Measurements from ENCODE around the gene SOX6. TPM values are rescaled to one million over a fixed set of nuclear protein-coding genes. Genes with fewer than 3 reads are reported as not detected.
"Not testable (repeated sequence)": the region's sequence is repeated elsewhere in the genome, so short reads cannot be mapped to it uniquely, and the experiment has no call there.

Gene SOX6
- total RNA-seq, 1 experiment from 2014 or later: 0.84 TPM

DNA sequence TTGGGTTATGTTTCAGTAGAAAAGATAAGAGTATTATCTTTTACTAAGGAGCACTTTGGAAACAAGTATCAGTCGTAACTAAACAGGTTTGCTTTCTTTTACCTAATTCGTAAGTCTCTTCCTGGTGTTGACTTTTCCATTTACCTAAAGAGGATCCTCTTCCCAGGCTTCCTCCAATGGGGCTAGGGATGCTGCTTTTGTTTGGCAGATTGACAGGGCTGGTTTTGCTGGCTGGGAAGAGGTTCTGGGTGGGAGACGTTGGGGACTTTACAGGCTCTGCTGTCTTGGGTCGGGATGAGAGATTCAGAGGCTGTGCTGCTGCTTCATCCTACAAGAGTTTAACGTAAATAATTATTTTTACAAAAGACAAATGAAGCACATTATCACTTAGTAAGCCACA is 306.7 kb downstream of the SOX6 start:
- no peak for DNase-seq (ENCODE audit: low read depth)

DNA sequence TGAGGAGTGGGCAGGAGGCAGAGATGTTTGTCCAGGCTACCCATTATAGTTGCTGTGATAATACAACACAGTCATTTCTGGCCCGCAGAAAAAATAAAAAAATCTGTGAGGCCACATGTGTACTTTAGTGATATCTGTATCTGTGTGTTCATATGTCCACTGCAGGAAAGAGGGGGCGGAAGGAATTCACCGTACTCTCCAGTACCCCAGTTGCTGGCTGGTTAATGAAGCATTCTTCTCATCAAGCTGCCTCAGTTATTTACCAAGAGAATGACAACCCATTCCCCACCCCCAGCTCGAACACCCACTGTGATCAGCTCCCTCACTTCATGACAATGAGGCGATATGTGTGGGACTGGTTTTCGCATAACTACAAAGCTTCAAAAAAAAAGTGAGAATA is 309.3 kb downstream of the SOX6 start:
- no peak for DNase-seq (ENCODE audit: low read depth)

DNA sequence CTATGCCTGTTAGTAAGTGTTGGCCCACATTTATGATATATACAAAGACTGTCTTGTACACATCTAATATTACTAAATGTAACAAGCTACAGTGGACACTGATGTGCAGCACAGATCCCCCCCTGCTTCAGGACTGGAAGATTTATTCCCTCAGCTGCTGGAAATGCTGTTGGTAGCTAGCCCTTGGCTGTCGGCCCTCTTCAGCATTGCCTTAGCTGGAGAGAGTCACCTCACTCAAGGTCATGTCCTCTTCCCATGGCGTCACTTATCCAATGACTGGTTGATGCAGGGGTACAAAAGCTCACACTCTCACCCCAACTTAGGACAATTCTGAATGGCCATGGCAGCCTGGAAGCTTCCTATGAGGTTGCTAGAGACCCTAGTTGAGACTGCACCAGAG is 312.7 kb downstream of the SOX6 start:
- DNase-seq (ENCODE audit: low read depth): no peak

DNA sequence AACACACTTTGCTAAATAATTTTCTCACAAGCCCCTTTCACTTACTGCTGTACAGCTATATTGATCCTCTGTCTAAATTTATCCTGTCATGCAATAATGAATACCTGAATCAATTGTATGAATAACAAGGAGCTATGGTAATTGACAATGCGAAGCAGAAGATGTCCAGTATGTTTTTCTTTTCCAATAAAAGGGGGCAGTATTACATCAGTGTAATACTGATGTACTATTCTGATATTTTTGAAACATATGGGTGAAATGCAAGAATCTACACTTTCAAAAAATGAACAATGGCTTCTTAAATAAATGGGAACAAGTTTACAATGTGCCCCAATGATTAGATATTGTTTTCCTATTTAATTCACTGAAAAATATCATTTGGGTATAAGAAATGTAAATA is 315.1 kb downstream of the SOX6 start:
- DNase-seq (ENCODE audit: low read depth): no peak

DNA sequence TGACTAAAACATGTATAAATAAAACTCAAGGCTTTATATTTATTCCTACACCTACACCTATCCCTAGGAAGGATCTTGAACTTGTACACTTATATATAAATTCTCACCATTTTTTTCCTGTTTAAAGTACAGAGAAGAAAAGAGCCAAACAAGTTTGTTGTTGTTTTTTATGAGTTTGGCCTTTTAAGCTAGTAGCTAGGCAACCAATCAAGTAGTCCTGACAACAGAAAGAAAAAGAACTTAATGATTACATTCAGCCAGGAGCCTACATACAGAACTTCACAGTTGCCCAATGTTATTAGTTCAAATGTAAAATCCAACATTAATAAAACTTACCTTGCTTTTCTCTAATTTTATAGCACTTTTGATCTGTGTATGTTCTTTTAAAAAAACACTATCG is 316.2 kb downstream of the SOX6 start:
- DNase-seq (ENCODE audit: low read depth): no peak

DNA sequence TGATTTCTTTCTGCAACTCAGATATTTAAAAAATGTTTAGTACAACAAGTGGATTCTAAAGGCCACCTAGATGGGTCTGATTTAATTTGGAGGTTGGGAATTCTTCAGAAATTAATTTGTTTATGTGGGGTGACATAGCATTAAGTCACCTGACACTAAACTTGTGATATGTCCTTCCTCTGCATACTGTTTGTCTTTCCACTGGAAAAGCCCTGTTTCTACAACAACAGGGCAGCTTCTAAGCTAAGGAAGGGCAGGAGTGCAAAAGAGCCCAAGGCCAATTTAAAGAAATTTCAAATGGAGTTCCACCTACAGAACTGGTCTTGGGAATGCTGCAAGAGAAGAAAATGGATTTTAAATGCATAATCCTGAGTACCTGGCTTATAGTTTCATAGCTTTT is 319.2 kb downstream of the SOX6 start:
- DNase-seq (ENCODE audit: low read depth): no peak

DNA sequence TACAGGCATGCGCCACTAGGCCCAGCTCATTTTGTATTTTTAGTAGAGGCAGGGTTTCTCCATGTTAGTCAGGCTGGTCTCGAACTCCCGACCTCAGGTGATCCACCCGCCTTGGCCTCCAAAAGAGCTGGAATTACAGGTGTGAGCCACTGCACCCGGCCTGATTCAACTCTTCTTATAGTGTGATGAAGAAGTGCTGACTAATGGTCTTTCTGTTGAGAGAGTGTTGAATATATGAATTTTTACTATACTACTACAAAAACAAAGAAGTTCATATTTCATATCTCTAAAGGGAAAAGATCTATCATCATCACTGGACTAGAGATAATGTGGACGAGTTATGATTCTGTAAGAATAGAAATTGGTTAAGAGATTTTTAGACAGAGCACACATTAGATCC is 320.1 kb downstream of the SOX6 start:
- no peak for DNase-seq (ENCODE audit: low read depth)

DNA sequence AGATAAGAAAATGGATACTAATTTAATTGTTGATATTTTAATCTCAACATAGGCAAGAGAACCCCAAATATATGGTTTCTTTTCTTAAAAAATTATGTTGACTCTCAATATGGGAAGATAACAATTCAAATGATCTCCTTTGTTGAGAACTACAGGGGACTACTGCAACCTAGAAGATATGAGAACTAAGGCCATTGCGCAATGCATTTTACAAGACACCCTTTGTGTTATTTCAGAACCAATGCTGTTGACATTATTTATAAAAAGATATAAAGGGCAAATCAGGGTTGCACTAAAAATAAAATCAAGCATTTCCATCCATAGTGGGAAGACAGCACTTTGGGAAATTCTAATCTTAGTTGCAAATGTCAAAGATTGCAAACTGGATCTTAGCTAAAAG is 322.3 kb downstream of the SOX6 start:
- no peak for DNase-seq (ENCODE audit: low read depth)

DNA sequence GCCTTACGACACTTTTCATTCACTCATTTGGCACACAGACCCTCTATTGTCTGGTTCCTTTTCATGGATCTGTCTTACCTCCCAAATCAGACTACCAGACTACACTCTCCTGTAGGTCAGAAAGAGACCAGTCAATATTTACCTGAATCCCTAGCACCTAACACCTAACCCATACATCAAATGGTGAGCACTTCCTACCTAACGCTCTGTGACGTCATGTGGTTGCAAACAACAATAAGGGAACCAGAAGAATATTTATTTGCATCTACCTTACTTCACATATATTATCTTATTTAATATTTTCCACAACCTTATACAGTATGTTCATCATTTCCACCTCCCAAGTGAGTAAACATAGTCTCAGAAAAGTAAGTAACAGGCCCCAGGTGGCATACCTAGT is 323.4 kb downstream of the SOX6 start:
- DNase-seq (ENCODE audit: low read depth): no peak

DNA sequence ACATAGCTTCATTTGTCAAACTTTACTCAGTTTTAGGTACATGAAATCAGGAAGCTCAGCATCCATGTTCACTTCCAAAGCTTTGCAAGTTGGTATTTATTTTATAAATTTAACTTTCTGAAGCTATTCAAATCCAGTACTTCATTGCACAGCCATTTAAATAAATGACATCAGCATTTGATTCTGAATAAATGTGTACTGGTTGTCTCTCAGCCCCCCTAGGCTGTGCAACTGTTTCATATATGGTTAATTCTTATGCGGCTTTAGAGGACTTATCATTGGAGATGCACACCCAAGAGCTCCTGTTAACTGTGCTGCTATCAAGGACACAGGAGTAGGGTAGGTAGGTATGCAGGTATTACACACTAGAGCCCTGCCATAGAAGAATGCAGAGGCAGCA is 325.1 kb downstream of the SOX6 start:
- DNase-seq (ENCODE audit: low read depth): no peak

DNA sequence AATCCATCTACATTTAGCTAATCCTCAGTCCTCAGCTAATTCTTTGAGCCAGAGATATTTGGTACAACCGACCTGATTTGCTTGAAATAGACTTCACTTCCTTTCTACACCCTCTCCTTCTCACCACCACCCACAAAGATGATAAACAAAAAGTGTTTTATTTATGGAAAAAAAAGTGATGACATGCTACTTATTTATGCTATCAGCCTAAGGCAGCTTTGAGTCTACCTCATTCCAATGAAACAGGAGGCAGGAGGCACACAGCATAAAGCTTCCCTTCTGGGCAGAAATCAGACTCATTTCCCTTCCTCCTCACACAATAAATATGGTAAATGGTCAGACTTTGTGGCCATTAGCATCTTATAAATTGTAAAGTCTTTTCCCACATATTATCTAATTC is 325.7 kb downstream of the SOX6 start:
- DNase-seq (ENCODE audit: low read depth): no peak

DNA sequence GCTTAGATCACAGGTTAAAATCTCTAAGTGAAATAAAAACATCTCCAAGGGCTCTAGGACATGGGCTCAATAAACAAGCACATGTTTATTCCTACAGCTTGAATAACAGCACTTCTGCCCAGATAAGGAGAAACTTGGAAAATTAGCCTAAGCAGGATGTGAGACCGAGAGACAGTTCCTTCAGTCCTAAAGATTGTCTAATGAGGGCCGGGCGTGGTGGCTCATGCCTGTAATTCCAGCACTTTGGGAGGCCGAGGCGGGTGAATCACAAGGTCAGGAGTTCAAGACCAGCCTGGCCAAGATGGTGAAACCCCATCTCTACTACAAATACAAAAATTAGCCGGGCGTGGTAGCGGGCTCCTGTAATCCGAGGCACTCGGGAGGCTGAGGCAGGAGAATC is 327.2 kb downstream of the SOX6 start:
- not testable (repeated sequence) for DNase-seq (ENCODE audit: low read depth)

DNA sequence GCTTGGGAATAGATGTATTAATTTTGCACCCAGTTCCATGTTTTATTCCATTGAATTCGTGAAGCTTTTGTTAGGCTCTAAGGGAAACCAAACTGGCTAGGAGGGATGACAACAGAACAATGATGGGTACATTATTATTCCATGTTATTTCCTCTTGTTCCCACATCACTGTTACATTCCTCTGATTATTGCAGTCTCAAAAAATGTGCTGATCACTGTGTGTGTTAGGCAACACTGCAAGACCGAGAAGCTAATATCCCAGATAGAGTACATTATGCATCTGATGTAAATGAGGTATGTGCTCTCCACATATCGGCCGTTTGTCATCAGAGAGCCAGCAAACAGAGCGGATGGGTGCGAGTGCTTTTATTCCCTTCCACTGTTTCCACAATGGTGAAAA is 327.9 kb downstream of the SOX6 start:
- DNase-seq (ENCODE audit: low read depth): no peak

DNA sequence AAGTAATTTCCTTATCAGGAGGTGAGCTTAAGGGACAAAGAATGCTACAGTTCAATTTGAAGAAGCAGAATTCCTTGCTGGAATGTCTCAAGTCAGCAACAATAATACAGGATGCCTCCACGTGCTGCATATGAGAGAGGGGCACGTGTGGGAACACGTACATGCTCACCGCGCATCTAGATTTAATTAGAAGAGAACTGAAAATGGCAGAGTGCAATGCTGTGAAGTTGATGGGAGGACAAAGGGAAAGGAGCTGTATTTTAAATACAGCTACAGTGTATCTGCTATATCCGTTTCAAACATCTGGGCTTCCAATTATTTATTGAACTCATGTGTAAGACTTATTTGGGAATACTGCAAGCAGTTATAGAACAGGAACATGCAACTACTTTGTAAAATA is 328.7 kb downstream of the SOX6 start:
- no peak for DNase-seq (ENCODE audit: low read depth)

DNA sequence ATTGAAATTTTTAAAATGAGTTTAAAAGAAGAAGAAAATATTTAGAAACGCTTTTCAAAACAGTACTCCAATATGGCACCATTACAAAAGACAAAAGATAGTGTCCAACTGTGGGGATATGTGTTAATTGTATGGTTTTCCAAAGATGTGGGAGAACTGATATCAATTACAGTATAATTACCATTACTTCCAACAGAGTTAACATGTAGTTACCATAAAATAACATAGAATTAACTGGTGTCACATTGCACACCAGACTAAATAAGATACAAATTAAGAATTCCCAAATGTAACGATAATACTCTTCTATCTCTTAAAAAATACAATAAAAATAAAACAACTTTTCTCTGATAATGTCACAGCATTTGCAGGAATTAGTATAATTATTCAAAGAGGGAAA is 329.5 kb downstream of the SOX6 start:
- no peak for DNase-seq (ENCODE audit: low read depth)

DNA sequence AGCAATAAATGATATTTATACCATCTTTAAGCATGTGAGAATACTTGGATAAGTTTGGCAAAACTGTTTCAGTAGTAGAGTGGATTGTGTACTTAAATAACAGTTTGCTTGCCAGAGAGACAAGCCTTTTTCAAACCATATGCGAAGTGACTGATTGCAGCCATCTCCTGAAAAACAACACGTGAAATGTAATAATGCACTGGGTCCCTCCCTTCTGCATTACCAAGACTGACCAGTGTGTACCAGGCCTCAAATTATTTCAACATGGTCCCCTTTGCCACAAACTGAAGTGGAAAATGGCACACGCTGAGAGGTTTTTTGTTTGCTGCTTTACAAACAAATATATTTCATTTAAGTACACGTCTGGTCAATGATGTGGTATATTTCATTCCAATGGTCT is 337.4 kb downstream of the SOX6 start:
- DNase-seq (ENCODE audit: low read depth): no peak

DNA sequence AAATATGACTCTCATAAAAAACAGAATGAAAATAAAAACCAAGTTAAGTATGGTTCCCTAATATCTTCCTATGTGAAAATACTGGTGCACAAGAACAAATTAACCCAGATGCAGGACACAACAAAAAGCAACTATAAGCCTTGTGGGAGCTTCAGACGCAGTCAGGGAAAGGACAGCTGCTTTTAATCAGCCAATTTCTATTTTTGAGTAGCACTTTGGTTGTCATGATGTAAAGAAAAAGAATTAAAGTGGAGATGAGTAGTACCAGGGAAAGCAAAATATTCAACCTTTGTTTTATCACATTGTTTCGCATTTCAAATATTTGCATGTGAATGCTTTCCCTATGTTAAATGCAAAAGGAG is 339.9 kb downstream of the SOX6 start:
- no peak for DNase-seq (ENCODE audit: low read depth)

DNA sequence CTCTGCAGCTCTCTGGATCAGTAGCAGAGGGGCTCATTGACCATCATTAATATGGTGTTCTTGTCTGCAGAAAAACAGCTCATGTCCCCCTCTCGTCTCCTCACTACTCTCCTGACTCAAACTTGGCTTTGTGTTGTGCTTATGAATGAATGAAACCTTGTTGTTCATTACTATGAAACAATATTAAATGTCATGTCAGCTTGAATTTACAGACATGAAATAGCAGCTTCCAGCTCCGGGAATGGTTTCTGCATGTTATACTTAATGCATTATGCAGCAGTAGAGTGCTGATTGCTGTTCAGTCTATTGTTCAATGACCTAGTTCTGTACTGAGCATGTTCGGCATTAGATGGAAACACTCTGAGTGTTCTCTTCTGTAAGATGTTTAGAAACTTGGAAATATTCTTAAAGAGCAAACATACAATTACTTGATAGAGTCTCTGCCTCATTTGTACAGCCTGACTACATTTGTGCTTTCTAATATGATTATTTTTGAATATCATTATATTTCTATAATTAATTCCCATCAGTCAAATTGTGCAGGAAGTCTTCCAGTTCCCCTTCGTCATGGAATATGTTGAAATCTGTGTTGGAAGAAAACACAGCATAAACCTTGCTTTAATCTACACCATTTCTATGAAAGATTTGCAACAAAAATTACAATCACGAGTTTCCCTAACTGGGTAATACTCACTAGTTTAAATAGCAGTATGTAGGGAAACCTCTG is 340.4 kb downstream of the SOX6 start:
- no peak for DNase-seq (ENCODE audit: low read depth)

DNA sequence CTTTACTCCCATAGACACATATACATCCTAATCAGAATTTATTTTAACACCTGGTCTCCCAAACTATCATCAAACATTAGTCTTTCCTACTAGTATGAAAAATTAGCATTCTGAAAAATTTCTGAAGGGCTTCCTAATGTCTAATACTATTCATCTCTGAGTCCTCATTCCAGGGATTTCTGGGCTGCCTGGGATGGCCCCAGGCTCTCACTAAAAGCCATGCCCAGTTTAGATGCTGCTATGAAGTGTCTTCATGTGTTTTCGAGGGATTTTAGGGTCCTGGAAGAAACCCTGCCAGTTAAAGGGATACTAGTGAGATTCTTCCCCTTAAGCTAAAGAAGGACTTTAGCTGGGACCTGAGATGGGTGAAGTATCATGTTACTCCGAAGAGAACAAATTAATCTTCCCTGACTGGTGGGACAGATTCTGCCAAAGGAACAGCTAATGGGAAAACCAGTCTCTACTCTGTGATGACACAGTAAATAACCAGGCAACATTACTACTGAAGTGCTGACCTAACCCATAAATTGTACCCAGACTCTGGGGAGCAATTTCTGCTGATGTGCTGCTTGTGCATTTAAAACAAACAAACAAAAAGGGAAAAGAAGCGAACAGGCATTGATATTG is 342.6 kb downstream of the SOX6 start:
- DNase-seq (ENCODE audit: low read depth): no peak

DNA sequence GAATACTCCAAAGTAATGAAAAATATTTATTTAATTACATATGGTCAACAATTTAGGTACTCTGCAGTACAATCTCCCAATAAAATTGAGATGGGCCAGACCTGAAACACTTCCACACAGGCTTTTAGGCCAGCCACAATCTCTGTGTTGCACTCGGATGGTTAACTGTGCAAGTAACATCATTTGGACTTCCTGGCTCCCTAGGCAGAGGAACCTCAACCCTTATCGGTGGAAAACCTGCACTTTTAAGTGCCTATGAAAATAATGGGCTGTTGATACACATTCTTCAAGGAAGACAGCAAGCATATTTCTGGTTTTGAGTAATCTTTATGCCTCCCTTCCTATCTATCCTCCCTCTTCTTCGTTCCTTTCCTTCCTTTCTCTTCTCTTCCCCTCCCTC is 343.1 kb downstream of the SOX6 start:
- DNase-seq (ENCODE audit: low read depth): no peak

DNA sequence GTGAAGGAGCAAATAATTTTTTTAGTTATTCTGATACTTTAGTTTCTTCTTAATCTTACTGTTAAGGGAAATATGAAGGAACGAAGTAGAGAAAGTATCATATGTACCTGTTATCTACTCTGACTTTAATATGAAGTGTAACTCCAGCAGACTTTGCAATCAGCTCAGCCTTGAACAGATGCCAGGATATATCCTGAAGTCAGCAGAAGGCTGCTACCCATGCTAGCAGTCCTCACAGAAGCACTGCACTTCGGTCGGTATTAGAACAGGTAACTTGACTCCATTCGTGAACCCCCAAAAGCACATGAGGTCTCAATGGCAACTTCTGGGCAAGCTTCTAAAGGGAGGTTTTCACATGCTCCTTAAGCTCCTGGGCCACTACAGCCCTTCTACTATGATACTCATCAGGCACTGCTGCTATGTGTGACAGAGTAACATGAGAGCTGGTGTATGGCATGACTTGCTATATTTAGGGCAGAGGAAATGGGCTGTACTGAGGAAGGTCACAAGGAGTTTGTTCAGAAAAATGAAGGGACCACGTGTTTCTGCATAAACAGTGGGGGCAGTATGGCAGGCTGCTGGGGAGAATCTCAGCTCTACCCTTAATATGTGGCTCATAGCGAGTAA is 344.1 kb downstream of the SOX6 start:
- peak; percentile 47 for DNase-seq (ENCODE audit: low read depth)

DNA sequence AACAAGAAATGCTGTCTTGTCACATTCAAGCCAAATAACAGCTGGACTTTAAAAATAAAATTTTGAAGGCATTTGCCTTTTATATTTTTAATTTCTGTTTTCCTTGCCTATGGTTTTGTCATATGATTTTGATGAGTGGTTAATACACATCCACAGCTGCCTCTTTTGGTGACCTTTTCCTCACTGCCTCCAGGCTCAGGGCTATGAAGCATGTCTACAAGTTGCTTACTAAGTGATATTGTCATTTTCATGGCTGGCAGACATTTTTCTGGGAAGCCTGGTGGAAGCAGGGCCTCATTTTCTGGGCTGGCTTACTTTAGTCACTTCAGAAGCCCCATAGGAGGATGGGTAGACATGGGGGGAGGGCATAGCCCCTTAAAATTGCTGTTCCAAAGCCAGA is 344.9 kb downstream of the SOX6 start:
- no peak for DNase-seq (ENCODE audit: low read depth)

DNA sequence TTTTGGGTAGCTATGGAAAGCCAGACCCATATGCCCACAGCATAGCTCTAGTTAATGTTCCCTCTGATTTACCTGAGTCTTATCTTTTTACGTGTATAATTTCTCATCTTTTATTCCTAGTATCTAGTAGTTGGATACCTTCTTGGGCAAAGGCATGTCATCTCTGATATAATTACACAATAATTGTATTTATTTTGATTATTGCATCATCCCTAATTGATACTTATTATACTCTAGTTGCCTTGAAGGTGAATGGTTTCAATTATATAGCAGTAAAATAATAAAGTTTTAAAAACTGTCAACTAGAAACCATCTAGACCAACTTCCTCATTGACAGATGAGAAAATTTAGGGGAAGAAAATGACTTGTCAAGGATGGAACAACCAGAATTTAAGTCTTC is 347.3 kb downstream of the SOX6 start:
- no peak for DNase-seq (ENCODE audit: low read depth)
